HUES6 (cell line): ENCODE data around the gene EFHC1.
A peak's percentile ranks its signal among the peaks of the same experiment; 100 is the strongest.

Experiments used
- H3K27ac ChIP-seq: 2 replicates; pipeline ENCODE4 v1.7.0; 2013; ENCODE audit warnings: low read depth, mild to moderate bottlenecking, low read length, inconsistent platforms
- H3K27me3 ChIP-seq: 2 replicates; pipeline ENCODE4 v1.6.1; 2013; ENCODE audit warnings: low read length; ENCODE audit not compliant: control insufficient read depth, insufficient read depth
- H3K36me3 ChIP-seq: 2 replicates; pipeline ENCODE4 v1.6.1; 2013; ENCODE audit warnings: low read length; ENCODE audit not compliant: control insufficient read depth, insufficient read depth
- H3K4me1 ChIP-seq: 2 replicates; pipeline ENCODE4 v1.6.1; 2013; ENCODE audit warnings: low read length; ENCODE audit not compliant: control insufficient read depth, insufficient read depth
- H3K4me3 ChIP-seq: 2 replicates; pipeline ENCODE4 v1.5.1; 2013; ENCODE audit warnings: low read depth, low read length
- H3K9ac ChIP-seq: one replicate; pipeline ENCODE4 v1.6.1; 2013; ENCODE audit warnings: mild to moderate bottlenecking, low read length
- H3K9me3 ChIP-seq: 2 replicates; pipeline ENCODE4 v1.6.1; 2013; ENCODE audit warnings: low read depth, low read length; ENCODE audit not compliant: control insufficient read depth, insufficient read depth

EFHC1 gene

GRCh38 chr6:52540286-52540902, 120.3 kb downstream of the EFHC1 start:
- H3K27me3 ChIP-seq: no peaks in the 10 kb centered on the region
- H3K4me3 ChIP-seq: no peak overlapping the region
- no peak overlapping the region for H3K9ac ChIP-seq
- no peak overlapping the region for H3K27ac ChIP-seq
- H3K36me3 ChIP-seq: 0 out of 2 replicates have a peak, but pooled peaks cover under 1% of the 10 kb centered on the region
- no peaks in the 10 kb centered on the region for H3K9me3 ChIP-seq
- H3K4me1 ChIP-seq: peaks cover 55% of the 10 kb centered on the region

- no peaks in the 10 kb centered on the region for H3K27me3 ChIP-seq
- H3K36me3 ChIP-seq: no peaks in the 10 kb centered on the region
- H3K9ac ChIP-seq: no peak overlapping the region
- H3K27ac ChIP-seq: no peak overlapping the region
- H3K4me1 ChIP-seq: peaks cover 58% of the 10 kb centered on the region
- no peak overlapping the region for H3K4me3 ChIP-seq
- H3K9me3 ChIP-seq: no peaks in the 10 kb centered on the region
Observed at GRCh38 chr6:52541135-52541534, 121.0 kb downstream of the EFHC1 start.

DNA sequence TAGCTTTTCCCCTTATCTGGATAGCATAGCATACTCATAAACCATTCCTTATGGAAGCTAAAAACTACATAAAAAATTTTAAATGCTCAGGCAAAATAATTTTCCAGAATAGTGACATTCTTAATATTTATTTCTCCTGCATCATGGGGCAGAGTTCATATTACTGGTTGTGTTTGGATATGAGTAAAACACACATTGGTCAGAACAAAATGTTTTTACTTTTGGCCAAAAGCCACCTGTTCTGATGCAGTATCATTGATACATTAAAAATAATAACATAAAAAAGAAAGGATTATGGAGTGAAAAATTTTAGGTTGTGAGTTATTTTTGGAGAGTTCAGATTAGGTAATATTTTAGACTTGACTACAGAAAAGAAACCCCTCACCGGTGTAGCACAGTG, 123.1 kb downstream of the EFHC1 start:
- H3K9me3 ChIP-seq: no peaks in the 10 kb centered on the region
- H3K36me3 ChIP-seq: no peaks in the 10 kb centered on the region
- no peaks in the 10 kb centered on the region for H3K27me3 ChIP-seq
- peaks cover 52% of the 10 kb centered on the region for H3K4me1 ChIP-seq
- no peak overlapping the region for H3K4me3 ChIP-seq
- H3K9ac ChIP-seq: no peak overlapping the region
- peak overlapping the region; percentile 23; the same call in 1 of the 2 replicates for H3K27ac ChIP-seq

GRCh38 chr6:52543729-52544601, 123.8 kb downstream of the EFHC1 start:
- H3K9ac ChIP-seq: no peak overlapping the region
- H3K27ac ChIP-seq: peak overlapping the region; percentile 23; the same call in 1 of the 2 replicates
- no peaks in the 10 kb centered on the region for H3K36me3 ChIP-seq
- H3K27me3 ChIP-seq: no peaks in the 10 kb centered on the region
- no peaks in the 10 kb centered on the region for H3K9me3 ChIP-seq
- H3K4me3 ChIP-seq: no peak overlapping the region
- peaks cover 51% of the 10 kb centered on the region for H3K4me1 ChIP-seq

GRCh38 chr6:52544602-52545405, 124.7 kb downstream of the EFHC1 start:
- Histone ChIP-seq H3K4me3 (no peak overlapping the region), H3K9me3 (no peaks in the 10 kb centered on the region), H3K9ac (no peak overlapping the region), H3K27me3 (no peaks in the 10 kb centered on the region), H3K27ac (no peak overlapping the region), H3K4me1 (peaks cover 43% of the 10 kb centered on the region), H3K36me3 (no peaks in the 10 kb centered on the region)

- H3K9ac ChIP-seq: no peak overlapping the region
- no peaks in the 10 kb centered on the region for H3K27me3 ChIP-seq
- no peak overlapping the region for H3K27ac ChIP-seq
- H3K4me1 ChIP-seq: peaks cover 40% of the 10 kb centered on the region
- no peaks in the 10 kb centered on the region for H3K9me3 ChIP-seq
- no peak overlapping the region for H3K4me3 ChIP-seq
- H3K36me3 ChIP-seq: no peaks in the 10 kb centered on the region
Observed at GRCh38 chr6:52545406-52546119, 125.4 kb downstream of the EFHC1 start.

DNA sequence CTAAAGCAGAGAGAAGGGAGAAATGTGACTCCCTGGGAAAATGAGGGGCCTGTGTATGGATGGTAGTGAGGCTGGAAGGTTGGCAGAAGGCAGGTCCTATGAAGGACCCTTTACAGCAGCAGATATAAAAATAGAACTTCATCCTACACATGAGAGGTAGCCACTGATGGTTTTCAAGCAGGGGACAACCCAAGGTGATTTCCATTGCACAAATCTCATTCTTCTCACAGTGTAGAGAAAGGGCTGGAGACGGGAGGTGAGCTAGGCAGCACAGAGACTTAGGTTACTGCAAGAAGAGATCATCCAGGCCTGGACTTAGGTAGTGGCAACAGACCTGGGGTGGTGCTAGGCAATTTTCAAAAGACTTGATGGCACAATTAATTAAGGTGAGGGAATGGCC, 126.0 kb downstream of the EFHC1 start:
- Histone ChIP-seq H3K4me1 (peaks cover 40% of the 10 kb centered on the region), H3K36me3 (no peaks in the 10 kb centered on the region), H3K27me3 (no peaks in the 10 kb centered on the region), H3K4me3 (no peak overlapping the region), H3K9me3 (no peaks in the 10 kb centered on the region), H3K9ac (no peak overlapping the region), H3K27ac (no peak overlapping the region)

DNA sequence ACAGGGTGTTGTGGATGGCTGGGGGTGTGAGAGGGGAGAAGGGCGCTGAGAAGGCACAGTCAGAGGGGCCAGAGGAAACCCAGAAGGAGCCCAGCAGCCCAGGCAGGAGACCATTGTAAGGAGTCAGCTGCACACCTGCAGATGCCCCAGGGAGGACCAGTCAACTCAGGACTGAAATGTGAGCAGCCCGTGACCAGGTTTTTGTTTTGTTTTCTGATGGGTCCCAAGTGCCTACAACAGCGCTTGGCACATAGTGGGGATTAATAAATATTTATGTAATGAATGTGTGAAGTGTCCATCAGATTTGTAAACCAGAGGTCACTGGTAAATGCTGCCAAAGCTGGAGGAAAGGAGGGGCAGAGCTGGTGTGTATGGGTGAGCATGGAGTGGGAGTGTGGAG, 126.5 kb downstream of the EFHC1 start:
- H3K4me1 ChIP-seq: peaks cover 45% of the 10 kb centered on the region
- no peak overlapping the region for H3K9ac ChIP-seq
- H3K4me3 ChIP-seq: no peak overlapping the region

DNA sequence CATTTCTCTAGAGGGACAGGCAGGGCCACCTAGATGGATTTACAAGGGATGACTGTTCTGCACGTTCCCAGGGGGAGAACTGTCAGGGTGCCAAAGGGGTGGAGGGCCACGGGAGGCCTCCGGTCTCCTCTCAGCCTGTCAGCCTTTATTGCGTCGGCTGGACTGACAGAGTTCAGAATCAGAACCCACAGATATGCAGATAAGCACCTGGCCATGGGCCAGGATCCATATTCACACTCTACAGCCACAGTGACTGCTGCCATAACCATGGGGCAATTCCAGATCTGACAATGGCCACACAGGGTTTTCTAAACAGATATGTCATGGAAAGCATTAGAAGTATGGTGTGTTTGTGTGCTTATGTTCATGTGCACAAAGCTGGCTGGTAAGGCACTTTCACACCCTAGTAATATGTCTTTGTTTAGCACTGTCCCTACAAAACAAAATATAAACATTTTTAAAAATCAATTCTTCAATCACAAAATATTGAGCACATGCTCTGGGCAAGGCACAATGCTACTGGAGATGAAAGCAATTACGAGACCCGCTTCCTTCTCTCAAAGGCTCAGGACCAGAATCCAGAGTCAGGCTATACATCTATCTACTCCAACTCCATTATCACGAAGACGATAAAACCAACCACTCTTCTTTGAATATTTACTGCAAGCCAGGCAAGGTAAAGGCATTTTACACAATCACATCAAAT, 127.7 kb downstream of the EFHC1 start:
- no peaks in the 10 kb centered on the region for H3K36me3 ChIP-seq
- no peak overlapping the region for H3K27ac ChIP-seq
- no peaks in the 10 kb centered on the region for H3K9me3 ChIP-seq
- H3K4me3 ChIP-seq: no peak overlapping the region
- no peak overlapping the region for H3K9ac ChIP-seq
- peaks cover 56% of the 10 kb centered on the region for H3K4me1 ChIP-seq
- no peaks in the 10 kb centered on the region for H3K27me3 ChIP-seq

More for the DNA sequence above, 126.5 kb downstream of the EFHC1 start:
- H3K27me3 ChIP-seq: no peaks in the 10 kb centered on the region
- H3K36me3 ChIP-seq: no peaks in the 10 kb centered on the region
- H3K9me3 ChIP-seq: no peaks in the 10 kb centered on the region
- H3K27ac ChIP-seq: no peak overlapping the region

GRCh38 chr6:52548353-52548713, 128.2 kb downstream of the EFHC1 start:
- H3K36me3 ChIP-seq: no peaks in the 10 kb centered on the region
- H3K27me3 ChIP-seq: no peaks in the 10 kb centered on the region
- H3K4me3 ChIP-seq: no peak overlapping the region
- no peak overlapping the region for H3K27ac ChIP-seq
- peaks cover 58% of the 10 kb centered on the region for H3K4me1 ChIP-seq
- no peaks in the 10 kb centered on the region for H3K9me3 ChIP-seq
- no peak overlapping the region for H3K9ac ChIP-seq
